KBM-7 (cell line): ENCODE results near the gene KDELR3.
A peak's percentile ranks its signal among the peaks of the same experiment; 100 is the strongest.

Source experiments
- DNase-seq: peaks from one replicate; pipeline ENCODE4 v3.0.0-alpha.2; 2015
- in situ Hi-C: fragments of 300-500 bp; cut with MboI; formaldehyde crosslinking; loops from 2 replicates; pipeline ENCODE4 v1.14.3; 2020; ENCODE audit warnings: low sequenced_read_pairs, low pct_unique_long_range_greater_than_20kb, mixed read lengths

Gene KDELR3

GRCh38 chr22:38503021-38503420, 35.1 kb downstream of the KDELR3 start:
- in situ Hi-C loops = no loop called here
- no peak for DNase-seq

- DNase-seq = peak; percentile 65
- in situ Hi-C loops = no loop called here
These were observed 37.0 kb downstream of the KDELR3 start for GRCh38 chr22:38504731-38505540.

- peak; percentile 49 for DNase-seq
- in situ Hi-C loops = no loop called here
These were observed 37.7 kb downstream of the KDELR3 start for GRCh38 chr22:38505541-38506117.

DNA sequence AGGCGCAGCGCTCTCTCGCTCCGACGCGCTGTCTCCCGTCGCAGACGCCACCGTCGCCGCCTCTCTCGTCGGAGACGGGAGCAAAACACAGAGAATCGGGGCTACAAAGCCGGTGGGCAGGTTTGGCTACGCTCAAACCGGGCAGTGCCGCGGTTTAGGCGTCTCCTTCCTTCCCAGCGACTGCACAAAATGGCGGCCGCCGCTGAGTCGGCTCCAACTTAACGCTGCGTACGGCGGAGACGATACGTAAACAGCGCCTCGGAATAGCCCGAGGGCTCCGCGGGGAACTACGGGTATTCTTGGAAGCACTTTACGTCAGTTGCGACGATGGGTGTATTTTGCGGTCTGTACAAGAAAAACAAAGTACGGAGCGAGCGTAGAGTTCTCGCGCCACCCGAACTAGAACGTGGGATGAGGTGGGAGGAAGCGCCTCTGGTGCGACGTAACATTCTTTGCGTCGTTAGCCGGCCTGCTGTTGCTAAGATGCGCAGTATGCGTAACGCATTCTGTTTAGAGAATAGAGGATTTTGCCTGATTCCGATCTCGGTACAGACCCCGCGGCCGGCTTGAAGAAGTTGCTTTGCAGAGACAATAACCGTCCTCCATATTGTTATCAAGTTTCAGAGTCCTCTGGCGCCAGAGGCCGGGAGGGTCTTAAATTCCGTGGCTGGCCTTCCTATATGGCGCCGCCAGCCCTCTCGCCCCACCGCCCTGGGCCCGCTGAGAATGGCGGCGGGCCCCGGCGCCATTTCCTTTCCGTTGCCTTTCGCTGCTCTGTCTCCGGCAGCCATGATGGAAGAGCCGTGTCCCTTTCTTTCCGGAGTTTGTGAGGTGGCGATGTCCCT, 38.4 kb downstream of the KDELR3 start, which contains the start of gene DDX17:
TSS of gene DDX17 (minus strand) at position 194 of the 845 bp plus-strand sequence.
- in situ Hi-C loops = no loop called here
- peak; percentile 99 for DNase-seq

DNA sequence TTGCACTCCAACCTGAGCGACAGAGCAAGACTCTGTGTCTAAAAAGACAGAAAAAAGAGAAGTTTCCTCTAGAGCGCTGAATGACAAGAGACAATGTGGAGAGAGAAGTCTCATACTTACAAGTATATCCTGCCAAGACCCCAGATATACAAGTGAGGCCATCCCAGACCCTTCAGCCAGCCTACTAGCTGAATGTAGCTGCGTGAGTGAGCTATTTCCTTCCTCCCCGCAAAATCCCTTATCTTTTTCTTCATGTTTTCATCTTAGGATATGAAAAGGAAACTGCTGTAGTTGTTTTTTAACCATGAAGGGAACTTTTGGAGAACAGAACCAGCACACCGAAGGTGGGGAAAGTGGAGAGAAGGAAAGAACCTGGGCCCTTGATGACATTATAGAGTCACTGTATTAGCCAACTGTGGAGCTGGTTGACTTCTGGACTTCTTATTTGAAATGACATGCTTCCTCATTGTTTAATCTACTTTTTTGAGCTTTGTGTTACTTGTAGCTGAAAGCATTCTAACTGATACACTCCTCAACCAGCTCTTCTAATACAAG, 42.6 kb downstream of the KDELR3 start:
- DNase-seq = peak; percentile 73
- in situ Hi-C loops = no loop called here

DNA sequence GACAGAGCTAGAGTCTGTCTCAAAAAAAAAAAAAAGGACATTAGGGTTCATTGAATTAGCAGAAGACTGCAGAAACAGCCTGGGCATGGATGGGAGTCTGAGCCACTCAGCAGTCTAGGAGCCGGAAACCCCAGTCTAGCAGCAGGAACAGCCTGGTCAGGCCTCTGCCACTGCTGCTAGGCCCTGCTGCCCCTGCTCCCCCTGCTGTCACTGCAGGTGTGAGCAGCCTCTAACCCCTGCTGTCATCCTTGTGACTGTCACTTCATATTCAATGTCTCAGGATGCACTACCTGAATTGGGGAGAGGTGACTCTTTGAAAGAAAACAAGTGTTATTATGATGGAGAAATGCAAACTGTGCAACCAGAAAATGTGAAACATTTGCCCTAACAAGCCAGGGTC, 45.2 kb downstream of the KDELR3 start:
- in situ Hi-C loops = no loop called here
- peak; percentile 57 for DNase-seq

GRCh38 chr22:38518620-38519019, 50.7 kb downstream of the KDELR3 start:
- no peak for DNase-seq
- in situ Hi-C loops = no loop called here

- in situ Hi-C loops = no loop called here
- DNase-seq = no peak
These were observed 51.8 kb downstream of the KDELR3 start for GRCh38 chr22:38519453-38520250.

DNA sequence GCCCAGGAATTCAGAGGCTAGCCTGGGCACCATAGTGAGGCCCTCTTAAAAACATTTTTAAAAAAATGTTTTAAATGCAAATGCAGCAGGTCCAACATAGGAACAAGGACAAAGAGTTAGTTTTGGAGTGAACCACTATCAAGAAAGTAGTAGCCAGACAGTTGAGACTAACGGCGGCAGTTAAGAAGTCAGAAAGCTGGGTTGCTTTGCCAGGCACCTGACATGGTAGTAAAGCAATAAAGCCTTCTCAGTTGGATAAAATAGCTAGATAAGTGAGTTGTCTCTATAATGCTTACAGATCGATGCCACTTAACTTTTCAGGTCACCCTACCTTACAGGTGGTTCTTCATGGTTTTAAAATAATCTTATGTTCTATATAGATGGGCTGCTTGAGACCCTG, 55.1 kb downstream of the KDELR3 start:
- in situ Hi-C loops = no loop called here

DNA sequence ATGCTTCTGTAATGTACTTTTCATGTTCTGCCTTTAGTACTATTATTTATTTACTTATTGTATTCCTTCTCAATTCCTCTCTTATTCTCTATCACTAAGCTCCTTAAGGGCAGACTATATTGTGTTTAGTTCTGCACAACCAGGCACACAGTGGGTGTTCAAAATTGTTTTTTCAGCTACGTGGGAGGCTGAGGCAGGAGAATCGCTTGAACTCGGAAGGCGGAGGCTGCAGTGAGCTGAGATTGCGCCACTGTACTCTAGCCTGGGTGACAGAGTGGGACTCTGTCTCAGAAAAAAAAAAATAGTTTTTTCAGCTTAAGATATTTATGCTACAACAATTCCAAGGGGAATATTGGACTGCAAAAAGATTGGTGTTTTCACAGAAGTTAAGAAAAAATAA, 55.6 kb downstream of the KDELR3 start:
- in situ Hi-C loops = no loop called here
- no peak for DNase-seq

More for the DNA sequence above, 55.1 kb downstream of the KDELR3 start:
- no peak for DNase-seq

DNA sequence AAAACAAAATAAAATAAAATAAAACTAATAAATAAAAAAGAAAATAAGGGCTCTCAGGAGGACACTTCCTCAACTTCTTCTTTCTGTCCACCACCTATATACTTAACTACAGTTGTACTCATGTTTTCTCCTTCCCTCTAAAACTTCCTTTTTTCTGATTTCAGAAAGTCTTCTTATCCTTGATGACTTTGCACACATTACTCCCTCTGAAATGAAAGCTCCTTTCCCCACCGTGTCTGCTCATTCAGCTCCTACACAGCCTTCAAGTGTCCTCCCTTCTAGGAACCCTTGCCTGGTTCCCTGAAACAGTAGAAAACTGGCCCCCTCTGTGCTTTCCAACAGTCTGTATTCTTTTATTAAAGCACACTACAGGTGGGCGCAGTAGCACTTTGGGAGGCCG, 56.5 kb downstream of the KDELR3 start:
- in situ Hi-C loops = no loop called here
- DNase-seq = peak; percentile 66

- in situ Hi-C loops = no loop called here
- no peak for DNase-seq
These were observed 63.5 kb downstream of the KDELR3 start for GRCh38 chr22:38531251-38531938.
